ENCODE data around the gene CELF4.

DNA sequence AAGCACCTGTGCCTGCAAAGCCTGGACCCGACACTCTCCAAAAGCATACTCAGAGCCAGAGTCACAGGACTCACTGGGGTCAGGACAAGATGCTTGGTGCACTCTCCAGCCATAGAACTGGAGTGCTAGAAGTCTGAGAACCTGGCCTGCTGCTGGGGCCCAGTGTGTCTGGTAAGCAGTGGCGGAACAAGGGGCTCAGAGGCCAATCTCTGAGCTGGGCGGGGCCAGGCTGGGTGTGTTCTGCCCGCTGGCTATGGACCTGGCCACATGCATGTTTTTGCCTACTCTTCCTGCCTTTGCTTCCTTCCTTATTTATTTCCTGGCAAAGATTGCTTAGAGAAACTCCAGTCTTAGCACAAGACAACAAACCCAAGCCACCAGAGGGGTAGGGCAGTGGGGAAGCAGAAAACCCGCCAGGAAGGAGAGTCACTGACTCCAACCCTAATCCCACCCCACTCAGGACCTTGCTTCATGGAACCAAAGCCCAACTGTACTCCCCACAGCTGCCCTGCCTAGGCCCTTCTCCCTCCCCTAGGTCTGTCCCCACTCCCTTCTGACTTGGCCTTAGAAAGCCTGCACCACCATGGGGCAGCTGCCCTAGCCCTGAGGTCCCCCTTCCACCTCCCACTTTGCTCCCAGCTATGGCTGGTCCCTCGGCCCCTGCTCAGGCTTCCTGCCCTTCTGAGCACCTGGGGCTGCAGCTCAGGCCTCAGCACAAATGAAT lies 315.5 kb downstream of the CELF4 start:
- TF ChIP-seq, protein P1, sequence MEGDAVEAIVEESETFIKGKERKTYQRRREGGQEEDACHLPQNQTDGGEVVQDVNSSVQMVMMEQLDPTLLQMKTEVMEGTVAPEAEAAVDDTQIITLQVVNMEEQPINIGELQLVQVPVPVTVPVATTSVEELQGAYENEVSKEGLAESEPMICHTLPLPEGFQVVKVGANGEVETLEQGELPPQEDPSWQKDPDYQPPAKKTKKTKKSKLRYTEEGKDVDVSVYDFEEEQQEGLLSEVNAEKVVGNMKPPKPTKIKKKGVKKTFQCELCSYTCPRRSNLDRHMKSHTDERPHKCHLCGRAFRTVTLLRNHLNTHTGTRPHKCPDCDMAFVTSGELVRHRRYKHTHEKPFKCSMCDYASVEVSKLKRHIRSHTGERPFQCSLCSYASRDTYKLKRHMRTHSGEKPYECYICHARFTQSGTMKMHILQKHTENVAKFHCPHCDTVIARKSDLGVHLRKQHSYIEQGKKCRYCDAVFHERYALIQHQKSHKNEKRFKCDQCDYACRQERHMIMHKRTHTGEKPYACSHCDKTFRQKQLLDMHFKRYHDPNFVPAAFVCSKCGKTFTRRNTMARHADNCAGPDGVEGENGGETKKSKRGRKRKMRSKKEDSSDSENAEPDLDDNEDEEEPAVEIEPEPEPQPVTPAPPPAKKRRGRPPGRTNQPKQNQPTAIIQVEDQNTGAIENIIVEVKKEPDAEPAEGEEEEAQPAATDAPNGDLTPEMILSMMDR (IDR thresholded peaks at IDR 0.05; ENCODE audit: low read depth, low read length, poor library complexity, severe bottlenecking), result no peak
- TF ChIP-seq EZH2phosphoT487 (IDR thresholded peaks at IDR 0.05; ENCODE audit: borderline replicate concordance, low read length), result no peak
